Stimulated activated CD8-positive, alpha-beta memory T cell treated with anti-CD3 and anti-CD28 coated beads, Interleukin-12 subunit alpha, Interleukin-12 subunit beta, amount 100 ng/mL, for 1 hour (primary cell): ENCODE results near the gene QKI.
A peak's percentile ranks its signal among the peaks of the same experiment; 100 is the strongest.
"Not testable (repeated sequence)": the region's sequence is repeated elsewhere in the genome, so short reads cannot be mapped to it uniquely, and the experiment has no call there.

Experiments
- DNase-seq: peaks from one replicate; pipeline ENCODE4 v3.0.0-alpha.2; 2020; ENCODE audit warnings: low read depth

The QKI gene

GRCh38 chr6:163414117-163414945 is at the start of gene QKI:
QKI (plus strand) TSS chr6:163414718; CDS start chr6:163415194, 476 bp downstream.
- DNase-seq: peak; percentile 71

- no peak for DNase-seq
Observed at GRCh38 chr6:163366288-163366687, 48.2 kb upstream of the QKI start.

GRCh38 chr6:163367497-163368183 is 46.9 kb upstream of the QKI start:
- DNase-seq: no peak

- DNase-seq: no peak
Observed at GRCh38 chr6:163369141-163369540, 45.4 kb upstream of the QKI start.

GRCh38 chr6:163369628-163370365 is 44.7 kb upstream of the QKI start:
- DNase-seq: no peak

GRCh38 chr6:163370464-163371117 is 43.9 kb upstream of the QKI start:
- no peak for DNase-seq

- DNase-seq: no peak
Observed at GRCh38 chr6:163371129-163371528, 43.4 kb upstream of the QKI start.

- no peak for DNase-seq
Observed at GRCh38 chr6:163373240-163373639, 41.3 kb upstream of the QKI start.

- no peak for DNase-seq
Observed at GRCh38 chr6:163375361-163375760, 39.2 kb upstream of the QKI start.

GRCh38 chr6:163376187-163376586 is 38.3 kb upstream of the QKI start:
- DNase-seq: no peak

GRCh38 chr6:163377561-163377960 is 37.0 kb upstream of the QKI start:
- DNase-seq: no peak

GRCh38 chr6:163380216-163380615 is 34.3 kb upstream of the QKI start:
- DNase-seq: no peak

GRCh38 chr6:163381118-163381756 is 33.3 kb upstream of the QKI start:
- DNase-seq: no peak

- not testable (repeated sequence) for DNase-seq
Observed at GRCh38 chr6:163383396-163383795, 31.1 kb upstream of the QKI start.

- no peak for DNase-seq
Observed at GRCh38 chr6:163383912-163384311, 30.6 kb upstream of the QKI start.

GRCh38 chr6:163384510-163384909 is 30.0 kb upstream of the QKI start:
- DNase-seq: no peak

- not testable (repeated sequence) for DNase-seq
Observed at GRCh38 chr6:163385503-163385902, 29.0 kb upstream of the QKI start.

GRCh38 chr6:163386329-163386908 is 28.1 kb upstream of the QKI start:
- DNase-seq: no peak

- DNase-seq: no peak
Observed at GRCh38 chr6:163387317-163387716, 27.2 kb upstream of the QKI start.

GRCh38 chr6:163389354-163389753 is 25.2 kb upstream of the QKI start:
- no peak for DNase-seq

- no peak for DNase-seq
Observed at GRCh38 chr6:163390770-163391169, 23.7 kb upstream of the QKI start.
